Neural crest cell (in vitro differentiated cells): ENCODE results near the gene SERPINA5. TPM values are rescaled to one million over a fixed set of nuclear protein-coding genes. Genes with fewer than 3 reads are reported as not detected.

Source experiments
- DNase-seq: peaks from one replicate; pipeline ENCODE4 v3.0.0; 2021; ENCODE audit warnings: low read depth, mixed read lengths, low spot score
- H3K27ac Mint-ChIP-seq: one replicate; pipeline ENCODE4 v1.8.0; 2021; ENCODE audit warnings: mild to moderate bottlenecking, mixed read lengths; ENCODE audit not compliant: unreplicated experiment
- H3K27me3 Mint-ChIP-seq: 2 replicates; pipeline ENCODE4 v1.8.0; 2021; ENCODE audit warnings: low read depth, mild to moderate bottlenecking, mixed read lengths
- H3K36me3 Mint-ChIP-seq: 2 replicates; pipeline ENCODE4 v1.8.0; 2021; ENCODE audit warnings: low read depth, mild to moderate bottlenecking, mixed read lengths
- H3K4me1 Mint-ChIP-seq: 2 replicates; pipeline ENCODE4 v1.8.0; 2021; ENCODE audit warnings: mixed read lengths
- H3K4me3 Mint-ChIP-seq: one replicate; pipeline ENCODE4 v1.8.0; 2021; ENCODE audit warnings: mild to moderate bottlenecking, mixed read lengths
- H3K9me3 Mint-ChIP-seq: 2 replicates; pipeline ENCODE4 v1.8.0; 2021; ENCODE audit warnings: mixed read lengths
- total RNA-seq: library from RNA; stranded (reverse); gene quantifications from 2 replicates; pipeline ENCODE4 v1.2.1, GENCODE V29; 2021
- TF ChIP-seq, protein P1 (sequence below): fragments of 200-600 bp; sonication (generic); conservative IDR thresholded peaks from 2 replicates; pipeline ENCODE4 v1.5.0; 2021; ENCODE audit warnings: antibody characterized with exemption, mild to moderate bottlenecking

Gene SERPINA5
- total RNA-seq, 1 donor from 2014 or later, result 1.0 TPM

GRCh38 chr14:94570002-94570400 is 11.2 kb upstream of the SERPINA5 start:
- TF ChIP-seq, protein P1, sequence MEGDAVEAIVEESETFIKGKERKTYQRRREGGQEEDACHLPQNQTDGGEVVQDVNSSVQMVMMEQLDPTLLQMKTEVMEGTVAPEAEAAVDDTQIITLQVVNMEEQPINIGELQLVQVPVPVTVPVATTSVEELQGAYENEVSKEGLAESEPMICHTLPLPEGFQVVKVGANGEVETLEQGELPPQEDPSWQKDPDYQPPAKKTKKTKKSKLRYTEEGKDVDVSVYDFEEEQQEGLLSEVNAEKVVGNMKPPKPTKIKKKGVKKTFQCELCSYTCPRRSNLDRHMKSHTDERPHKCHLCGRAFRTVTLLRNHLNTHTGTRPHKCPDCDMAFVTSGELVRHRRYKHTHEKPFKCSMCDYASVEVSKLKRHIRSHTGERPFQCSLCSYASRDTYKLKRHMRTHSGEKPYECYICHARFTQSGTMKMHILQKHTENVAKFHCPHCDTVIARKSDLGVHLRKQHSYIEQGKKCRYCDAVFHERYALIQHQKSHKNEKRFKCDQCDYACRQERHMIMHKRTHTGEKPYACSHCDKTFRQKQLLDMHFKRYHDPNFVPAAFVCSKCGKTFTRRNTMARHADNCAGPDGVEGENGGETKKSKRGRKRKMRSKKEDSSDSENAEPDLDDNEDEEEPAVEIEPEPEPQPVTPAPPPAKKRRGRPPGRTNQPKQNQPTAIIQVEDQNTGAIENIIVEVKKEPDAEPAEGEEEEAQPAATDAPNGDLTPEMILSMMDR, result no peak
- no peaks in the 10 kb centered on the region for H3K36me3 Mint-ChIP-seq
- H3K9me3 Mint-ChIP-seq, result no peaks in the 10 kb centered on the region
- H3K4me1 Mint-ChIP-seq, result no peaks in the 10 kb centered on the region
- DNase-seq, result no peak
- H3K27ac Mint-ChIP-seq, result no peak overlapping the region
- no peak overlapping the region for H3K4me3 Mint-ChIP-seq
- no peaks in the 10 kb centered on the region for H3K27me3 Mint-ChIP-seq

GRCh38 chr14:94570440-94570839 is 10.8 kb upstream of the SERPINA5 start:
- no peak overlapping the region for H3K27ac Mint-ChIP-seq
- H3K9me3 Mint-ChIP-seq, result no peaks in the 10 kb centered on the region
- H3K4me3 Mint-ChIP-seq, result no peak overlapping the region
- no peaks in the 10 kb centered on the region for H3K36me3 Mint-ChIP-seq
- H3K27me3 Mint-ChIP-seq, result no peaks in the 10 kb centered on the region
- no peaks in the 10 kb centered on the region for H3K4me1 Mint-ChIP-seq
- no peak for DNase-seq
- TF ChIP-seq, protein P1, result no peak

GRCh38 chr14:94571395-94571794 is 9.8 kb upstream of the SERPINA5 start:
- Mint-ChIP-seq H3K27ac (no peak overlapping the region), H3K27me3 (no peaks in the 10 kb centered on the region), H3K9me3 (no peaks in the 10 kb centered on the region), H3K4me3 (no peak overlapping the region), H3K4me1 (no peaks in the 10 kb centered on the region), H3K36me3 (no peaks in the 10 kb centered on the region)
- DNase-seq, result no peak
- TF ChIP-seq, protein P1, result no peak

- no peak overlapping the region for H3K27ac Mint-ChIP-seq
Observed at GRCh38 chr14:94571950-94572349, 9.3 kb upstream of the SERPINA5 start.

GRCh38 chr14:94572637-94573303 is 8.5 kb upstream of the SERPINA5 start:
- Mint-ChIP-seq H3K4me1 (no peaks in the 10 kb centered on the region), H3K27me3 (no peaks in the 10 kb centered on the region), H3K9me3 (no peaks in the 10 kb centered on the region), H3K27ac (no peak overlapping the region), H3K4me3 (no peak overlapping the region), H3K36me3 (no peaks in the 10 kb centered on the region)
- TF ChIP-seq, protein P1, result no peak
- DNase-seq, result no peak

More at GRCh38 chr14:94571950-94572349, 9.3 kb upstream of the SERPINA5 start:
- no peak for DNase-seq
- TF ChIP-seq, protein P1, result no peak
- H3K9me3 Mint-ChIP-seq, result no peaks in the 10 kb centered on the region
- H3K27me3 Mint-ChIP-seq, result no peaks in the 10 kb centered on the region
- no peaks in the 10 kb centered on the region for H3K36me3 Mint-ChIP-seq
- no peaks in the 10 kb centered on the region for H3K4me1 Mint-ChIP-seq
- no peak overlapping the region for H3K4me3 Mint-ChIP-seq
